Endodermal cell (in vitro differentiated cells): ENCODE measurements around the gene HMGCL. TPM values are rescaled to one million over a fixed set of nuclear protein-coding genes. Genes with fewer than 3 reads are reported as not detected.

ENCODE experiments used
- DNase-seq: peaks from one replicate; pipeline ENCODE4 v3.0.0-alpha.2; 2017
- H3K27ac ChIP-seq: 2 replicates; pipeline ENCODE4 v1.5.1; 2013; ENCODE audit warnings: mild to moderate bottlenecking, low read depth, low read length, moderate library complexity
- H3K27me3 ChIP-seq: 2 replicates; pipeline ENCODE4 v1.6.1; 2013; ENCODE audit warnings: mild to moderate bottlenecking, low read length, moderate library complexity; ENCODE audit not compliant: insufficient read depth, control insufficient read depth, poor library complexity, severe bottlenecking
- H3K36me3 ChIP-seq: 2 replicates; pipeline ENCODE4 v1.7.0; 2013; ENCODE audit warnings: mild to moderate bottlenecking, low read length, moderate library complexity; ENCODE audit not compliant: control insufficient read depth, insufficient read depth
- H3K4me1 ChIP-seq: one replicate; pipeline ENCODE4 v1.7.0; 2013; ENCODE audit warnings: low read length; ENCODE audit not compliant: control insufficient read depth, insufficient read depth
- H3K4me3 ChIP-seq: 2 replicates; pipeline ENCODE4 v1.5.1; 2013; ENCODE audit warnings: mild to moderate bottlenecking, low read length, moderate library complexity
- H3K9ac ChIP-seq: 2 replicates; pipeline ENCODE4 v1.6.1; 2013; ENCODE audit warnings: mild to moderate bottlenecking, low read length, moderate library complexity; ENCODE audit not compliant: poor library complexity, severe bottlenecking; ENCODE audit errors: extremely low read depth
- H3K9me3 ChIP-seq: 2 replicates; pipeline ENCODE4 v1.6.1; 2013; ENCODE audit warnings: mild to moderate bottlenecking, low read length, moderate library complexity; ENCODE audit not compliant: control insufficient read depth
- H3K27ac Mint-ChIP-seq: 2 replicates; pipeline ENCODE4 v1.8.0; 2020; ENCODE audit warnings: mixed read lengths
- H3K27me3 Mint-ChIP-seq: 2 replicates; pipeline ENCODE4 v1.8.0; 2021; ENCODE audit warnings: mild to moderate bottlenecking, mixed read lengths; ENCODE audit not compliant: insufficient read depth
- H3K36me3 Mint-ChIP-seq: 2 replicates; pipeline ENCODE4 v1.8.0; 2020; ENCODE audit warnings: low read depth, mixed read lengths
- H3K4me1 Mint-ChIP-seq: 2 replicates; pipeline ENCODE4 v1.8.0; 2020; ENCODE audit warnings: mixed read lengths
- H3K4me3 Mint-ChIP-seq: 2 replicates; pipeline ENCODE4 v1.8.0; 2020; ENCODE audit warnings: mild to moderate bottlenecking, moderate library complexity, mixed read lengths
- H3K9me3 Mint-ChIP-seq: 2 replicates; pipeline ENCODE4 v1.8.0; 2020; ENCODE audit warnings: mild to moderate bottlenecking, mixed read lengths
- CTCF ChIP-seq: fragments of 200-600 bp; sonication (generic); conservative IDR thresholded peaks from 2 replicates; pipeline ENCODE4 v1.5.0; 2021; ENCODE audit warnings: antibody characterized with exemption, mild to moderate bottlenecking
- WGBS, 2 experiments: methylation state at CpG; one replicate each; pipeline versions ENCODE4 v1.1.5 to v1.1.7; 2013; ENCODE audit warnings: missing lambda C conversion rate in 2 of 2, mixed read lengths in 1 of 2; ENCODE audit not compliant: insufficient coverage in 1 of 2, insufficient read length in 1 of 2; 5-methylcytosine and 5-hydroxymethylcytosine counted together
- total RNA-seq, 2 donors: library from RNA; stranded (reverse); fragmentation: NEBNext Ultra II Directional in 1 of 2; extraction: Animal tissue kit (Norgen Biotek cat#: 25700) in 1 of 2; gene quantifications; 2 replicates in 1 of 2; 3 replicates in 1 of 2; pipeline ENCODE4 v1.2.1, GENCODE V29; 2021

The HMGCL gene
- total RNA-seq, 2 donors from 2014 or later, result 24.0 to 41.7 TPM

DNA sequence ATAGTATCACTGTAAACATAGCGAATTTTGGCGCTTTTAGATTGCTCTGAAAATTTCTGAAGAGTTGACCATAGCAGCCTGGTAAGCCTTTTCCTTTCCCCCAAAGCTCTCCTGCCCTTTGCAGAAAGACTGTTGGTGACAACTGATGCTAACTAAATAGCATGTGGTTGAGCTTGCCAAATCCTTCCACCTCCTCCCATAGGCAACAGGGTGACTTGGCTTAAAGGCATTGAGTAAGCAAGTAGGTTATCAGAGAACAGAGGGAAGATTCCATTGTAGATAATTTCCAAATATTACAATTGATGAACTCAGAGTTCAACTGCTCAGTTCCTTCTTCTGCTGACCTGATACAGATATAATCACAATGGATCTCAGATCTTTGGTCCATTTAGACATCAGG is 19.9 kb upstream of the HMGCL start:
- Histone ChIP-seq H3K9me3 (peaks cover 8% of the 10 kb centered on the region), H3K27ac (no peak overlapping the region), H3K4me3 (no peak overlapping the region), H3K27me3 (peaks cover 19% of the 10 kb centered on the region), H3K4me1 (no peaks in the 10 kb centered on the region), H3K9ac (no peak overlapping the region), H3K36me3 (peaks cover 7% of the 10 kb centered on the region)
- Mint-ChIP-seq H3K36me3 (peaks cover 30% of the 10 kb centered on the region), H3K4me3 (no peak overlapping the region), H3K9me3 (peaks cover 22% of the 10 kb centered on the region), H3K27ac (no peak overlapping the region), H3K4me1 (no peaks in the 10 kb centered on the region), H3K27me3 (peaks cover 18% of the 10 kb centered on the region)
- TF ChIP-seq CTCF, result no peak
- DNase-seq, result no peak
- 91 to 100% methylated on average over 2 of the region's 2 CpGs for WGBS, 2 experiments

DNA sequence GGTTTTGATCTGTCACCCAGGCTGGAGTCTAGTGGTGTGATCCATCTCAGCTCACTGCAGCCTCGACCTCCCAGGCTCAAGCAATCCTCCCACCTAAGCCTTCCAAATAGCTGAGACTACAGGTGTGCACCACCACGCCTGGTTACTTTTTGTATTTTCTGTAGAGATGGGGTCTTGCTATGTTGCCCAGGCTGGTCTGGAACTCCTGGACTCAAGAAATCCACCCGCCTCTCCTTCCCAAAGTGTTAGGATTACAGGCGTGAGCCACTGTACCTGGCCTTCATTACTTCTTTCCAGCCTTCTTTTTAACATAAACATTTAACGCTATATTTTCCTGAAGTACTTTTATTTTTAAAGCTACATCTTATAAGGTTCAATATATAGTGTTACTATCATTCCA is 18.4 kb upstream of the HMGCL start:
- H3K4me3 Mint-ChIP-seq, result no peak overlapping the region
- Histone ChIP-seq H3K27me3 (peaks cover 19% of the 10 kb centered on the region), H3K9ac (no peak overlapping the region), H3K27ac (no peak overlapping the region), H3K9me3 (peaks cover 8% of the 10 kb centered on the region), H3K4me3 (no peak overlapping the region), H3K4me1 (no peaks in the 10 kb centered on the region), H3K36me3 (peaks cover 7% of the 10 kb centered on the region)
- no peak for TF ChIP-seq CTCF
- peaks cover 19% of the 10 kb centered on the region for H3K9me3 Mint-ChIP-seq
- H3K27ac Mint-ChIP-seq, result no peak overlapping the region
- WGBS, 2 experiments, result 87 to 92% methylated on average over 3 to 4 of the region's 5 CpGs
- no peaks in the 10 kb centered on the region for H3K4me1 Mint-ChIP-seq
- no peak for DNase-seq
- peaks cover 26% of the 10 kb centered on the region for H3K36me3 Mint-ChIP-seq
- peaks cover 18% of the 10 kb centered on the region for H3K27me3 Mint-ChIP-seq

DNA sequence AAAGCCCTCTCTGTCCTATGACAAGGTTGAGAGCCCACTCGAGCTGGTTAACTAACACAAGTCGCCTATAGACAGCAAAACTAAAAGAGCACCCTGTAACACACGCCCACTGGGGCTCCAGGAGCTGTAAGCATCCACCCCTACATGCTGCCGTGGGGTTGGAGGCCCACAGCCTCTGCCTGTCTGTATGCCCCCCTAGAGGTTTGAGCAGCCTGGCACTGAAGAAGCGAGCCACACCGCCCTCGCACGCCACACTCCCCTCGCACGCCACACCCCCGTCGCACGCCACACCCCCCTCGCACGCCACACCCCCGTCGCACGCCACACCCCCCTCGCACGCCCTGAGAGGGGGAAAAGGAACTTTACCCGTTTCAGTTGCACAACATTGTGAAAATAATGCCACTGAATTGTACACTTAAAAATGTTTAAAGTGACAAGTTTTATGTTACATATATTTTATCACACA is 13.2 kb upstream of the HMGCL start:
- no peaks in the 10 kb centered on the region for H3K36me3 ChIP-seq
- no peak overlapping the region for H3K27ac ChIP-seq
- no peaks in the 10 kb centered on the region for H3K9me3 Mint-ChIP-seq
- peak overlapping the region; percentile 54 for H3K4me3 Mint-ChIP-seq
- H3K27me3 ChIP-seq, result peaks cover 40% of the 10 kb centered on the region
- H3K4me3 ChIP-seq, result peak overlapping the region; percentile 67
- H3K4me1 ChIP-seq, result no peaks in the 10 kb centered on the region
- 7% methylated on average over 18 of the region's 21 CpGs; no CpG with 5 or more reads in 1 of the 2 experiments for WGBS, 2 experiments
- peaks cover 33% of the 10 kb centered on the region for H3K27me3 Mint-ChIP-seq
- H3K36me3 Mint-ChIP-seq, result no peaks in the 10 kb centered on the region
- no peaks in the 10 kb centered on the region for H3K9me3 ChIP-seq
- H3K4me1 Mint-ChIP-seq, result peaks cover 7% of the 10 kb centered on the region
- H3K9ac ChIP-seq, result no peak overlapping the region
- H3K27ac Mint-ChIP-seq, result no peak overlapping the region
- peak; percentile 15 for TF ChIP-seq CTCF
- DNase-seq, result peak; percentile 83
